Right lobe of liver (tissue), 4 donors: Measurements from ENCODE around the gene SLC1A3.

Experiments used
- CTCF ChIP-seq, 4 donors: fragments of 200-600 bp in 3 of 4; fragments of 450-650 bp in 1 of 4; IDR thresholded peaks; one replicate each; pipeline versions ENCODE4 v1.5.1 to v1.8.0; 2016 to 2022; ENCODE audit warnings: antibody characterized with exemption in 4 of 4, mild to moderate bottlenecking in 2 of 4
- POLR2A ChIP-seq: fragments of 450-650 bp; IDR thresholded peaks from one replicate; pipeline ENCODE4 v1.6.1; 2017; ENCODE audit warnings: antibody characterized with exemption, mild to moderate bottlenecking
- donor health status: DM: no; HTN: no; CAD: no.
- donor health status: DM: no; HTN: no; CAD: no.
- donor health status: DM: no; HTN: yes; CAD: no.

GRCh38 chr5:36561601-36562000, 44.8 kb upstream of the SLC1A3 start:
- TF ChIP-seq CTCF (IDR thresholded peaks at IDR 0.05) (no peak), POLR2A (no peak)
